Measurements from ENCODE around the gene C9orf50.
A peak's percentile ranks its signal among the peaks of the same experiment; 100 is the strongest.

The C9orf50 gene

GRCh38 chr9:129635099-129636065 lies 14.5 kb upstream of the C9orf50 start:
- TF ChIP-seq TAF1 (IDR thresholded peaks at IDR 0.05; ENCODE audit: low read depth, low read length) (no peak), SPI1 (IDR thresholded peaks at IDR 0.05; ENCODE audit: low read depth, low read length) (no peak), POU2F2 (IDR thresholded peaks at IDR 0.05; ENCODE audit: low read depth, low read length) (0 out of 2 replicates have a peak, but pooled peaks have one; percentile 14), POLR2AphosphoS5 (IDR thresholded peaks at IDR 0.05; ENCODE audit: low read depth, low read length) (0 out of 2 replicates have a peak, but pooled peaks have one; percentile 36), POLR2A (IDR thresholded peaks at IDR 0.05; ENCODE audit: low read depth, low read length) (0 out of 2 replicates have a peak, but pooled peaks have one; percentile 24), PAX5 (IDR thresholded peaks at IDR 0.05; ENCODE audit: insufficient read depth, low read length, severe bottlenecking) (no peak)
- FAIRE-seq (no peak), DNase-seq (ENCODE audit: insufficient read length, low spot score) (no peak)

GRCh38 chr9:129633848-129634247 lies 12.9 kb upstream of the C9orf50 start:
- TF ChIP-seq TAF1 (IDR thresholded peaks at IDR 0.05; ENCODE audit: low read depth, low read length): no peak
- no peak for TF ChIP-seq PAX5 (IDR thresholded peaks at IDR 0.05; ENCODE audit: insufficient read depth, low read length, severe bottlenecking)
- TF ChIP-seq SPI1 (IDR thresholded peaks at IDR 0.05; ENCODE audit: low read depth, low read length): no peak
- TF ChIP-seq POU2F2 (IDR thresholded peaks at IDR 0.05; ENCODE audit: low read depth, low read length): no peak
- no peak for TF ChIP-seq POLR2A (IDR thresholded peaks at IDR 0.05; ENCODE audit: low read depth, low read length)
- TF ChIP-seq POLR2AphosphoS5 (IDR thresholded peaks at IDR 0.05; ENCODE audit: low read depth, low read length): no peak
- no peak for DNase-seq (ENCODE audit: insufficient read length, low spot score)
- no peak for FAIRE-seq

DNA sequence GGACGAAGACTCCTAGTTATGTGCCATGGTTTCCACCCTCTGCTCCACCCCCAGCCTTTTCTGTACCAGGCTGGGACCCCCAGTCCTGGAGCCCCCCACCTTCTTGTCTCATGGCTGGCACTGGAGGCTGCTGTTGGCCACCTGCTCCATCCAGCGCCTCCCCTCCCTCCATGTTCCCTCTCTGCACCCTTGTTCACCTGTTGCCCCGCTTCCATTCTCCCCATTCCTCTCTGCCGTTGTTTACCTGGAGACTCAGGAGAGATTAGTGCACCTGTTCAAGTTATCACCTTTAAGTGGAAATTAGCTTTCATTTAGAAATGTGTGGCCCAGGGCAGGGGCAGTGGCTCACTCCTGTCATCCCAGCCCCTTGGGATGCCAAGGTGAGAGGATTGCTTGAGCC lies 12.3 kb upstream of the C9orf50 start:
- no peak for DNase-seq (ENCODE audit: insufficient read length, low spot score)
- FAIRE-seq: no peak
- TF ChIP-seq POLR2AphosphoS5 (IDR thresholded peaks at IDR 0.05; ENCODE audit: low read depth, low read length) (no peak), POU2F2 (IDR thresholded peaks at IDR 0.05; ENCODE audit: low read depth, low read length) (no peak)

- DNase-seq (ENCODE audit: insufficient read length, low spot score) (no peak), FAIRE-seq (no peak)
- TF ChIP-seq SPI1 (IDR thresholded peaks at IDR 0.05; ENCODE audit: low read depth, low read length) (no peak), TAF1 (IDR thresholded peaks at IDR 0.05; ENCODE audit: low read depth, low read length) (no peak)
These were observed 11.6 kb upstream of the C9orf50 start for GRCh38 chr9:129632460-129632859.

DNA sequence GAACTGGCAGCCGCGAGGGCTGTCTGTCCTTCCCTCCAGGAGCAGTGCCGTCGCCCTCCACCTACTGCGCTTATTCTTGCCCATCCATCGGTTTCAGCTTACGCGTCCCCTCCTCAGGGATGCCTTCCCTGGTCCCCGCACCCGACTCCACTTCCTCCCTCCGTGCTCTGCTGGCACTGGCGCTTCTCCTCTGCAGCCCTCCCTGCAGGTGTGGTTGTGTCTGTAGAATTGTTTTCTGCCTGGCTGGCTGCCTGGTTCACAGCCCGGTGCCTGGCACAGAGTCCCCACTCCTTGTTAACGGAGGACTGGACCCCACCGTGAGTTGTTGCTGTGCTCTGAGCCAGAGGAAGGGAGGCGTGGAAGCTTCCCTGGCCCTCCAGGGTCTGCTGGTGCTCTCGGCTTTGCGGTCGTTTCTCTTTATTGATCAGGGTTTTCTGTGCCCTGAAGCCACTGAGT lies 10.8 kb upstream of the C9orf50 start:
- FAIRE-seq: no peak
- TF ChIP-seq PAX5 (IDR thresholded peaks at IDR 0.05; ENCODE audit: insufficient read depth, low read length, severe bottlenecking) (no peak), POU2F2 (IDR thresholded peaks at IDR 0.05; ENCODE audit: low read depth, low read length) (no peak), TAF1 (IDR thresholded peaks at IDR 0.05; ENCODE audit: low read depth, low read length) (no peak), POLR2AphosphoS5 (IDR thresholded peaks at IDR 0.05; ENCODE audit: low read depth, low read length) (no peak), POLR2A (IDR thresholded peaks at IDR 0.05; ENCODE audit: low read depth, low read length) (no peak), SPI1 (IDR thresholded peaks at IDR 0.05; ENCODE audit: low read depth, low read length) (no peak)
- DNase-seq (ENCODE audit: insufficient read length, low spot score): no peak

- no peak for FAIRE-seq
- TF ChIP-seq POU2F2 (IDR thresholded peaks at IDR 0.05; ENCODE audit: low read depth, low read length) (no peak), POLR2AphosphoS5 (IDR thresholded peaks at IDR 0.05; ENCODE audit: low read depth, low read length) (no peak), SPI1 (IDR thresholded peaks at IDR 0.05; ENCODE audit: low read depth, low read length) (no peak), POLR2A (IDR thresholded peaks at IDR 0.05; ENCODE audit: low read depth, low read length) (no peak), TAF1 (IDR thresholded peaks at IDR 0.05; ENCODE audit: low read depth, low read length) (no peak), PAX5 (IDR thresholded peaks at IDR 0.05; ENCODE audit: insufficient read depth, low read length, severe bottlenecking) (no peak)
- no peak for DNase-seq (ENCODE audit: insufficient read length, low spot score)
These were observed 10.2 kb upstream of the C9orf50 start for GRCh38 chr9:129630967-129631673.

GRCh38 chr9:129629251-129629820 lies 8.4 kb upstream of the C9orf50 start:
- no peak for DNase-seq (ENCODE audit: insufficient read length, low spot score)
- FAIRE-seq: no peak
- TF ChIP-seq SPI1 (IDR thresholded peaks at IDR 0.05; ENCODE audit: low read depth, low read length): no peak
- no peak for TF ChIP-seq POLR2A (IDR thresholded peaks at IDR 0.05; ENCODE audit: low read depth, low read length)
- TF ChIP-seq POLR2AphosphoS5 (IDR thresholded peaks at IDR 0.05; ENCODE audit: low read depth, low read length): no peak
- TF ChIP-seq POU2F2 (IDR thresholded peaks at IDR 0.05; ENCODE audit: low read depth, low read length): no peak
- no peak for TF ChIP-seq PAX5 (IDR thresholded peaks at IDR 0.05; ENCODE audit: insufficient read depth, low read length, severe bottlenecking)

GRCh38 chr9:129628709-129629108 lies 7.8 kb upstream of the C9orf50 start:
- FAIRE-seq (no peak), DNase-seq (ENCODE audit: insufficient read length, low spot score) (no peak)
- TF ChIP-seq POU2F2 (IDR thresholded peaks at IDR 0.05; ENCODE audit: low read depth, low read length) (no peak), SPI1 (IDR thresholded peaks at IDR 0.05; ENCODE audit: low read depth, low read length) (no peak), POLR2A (IDR thresholded peaks at IDR 0.05; ENCODE audit: low read depth, low read length) (no peak), TAF1 (IDR thresholded peaks at IDR 0.05; ENCODE audit: low read depth, low read length) (no peak)

DNA sequence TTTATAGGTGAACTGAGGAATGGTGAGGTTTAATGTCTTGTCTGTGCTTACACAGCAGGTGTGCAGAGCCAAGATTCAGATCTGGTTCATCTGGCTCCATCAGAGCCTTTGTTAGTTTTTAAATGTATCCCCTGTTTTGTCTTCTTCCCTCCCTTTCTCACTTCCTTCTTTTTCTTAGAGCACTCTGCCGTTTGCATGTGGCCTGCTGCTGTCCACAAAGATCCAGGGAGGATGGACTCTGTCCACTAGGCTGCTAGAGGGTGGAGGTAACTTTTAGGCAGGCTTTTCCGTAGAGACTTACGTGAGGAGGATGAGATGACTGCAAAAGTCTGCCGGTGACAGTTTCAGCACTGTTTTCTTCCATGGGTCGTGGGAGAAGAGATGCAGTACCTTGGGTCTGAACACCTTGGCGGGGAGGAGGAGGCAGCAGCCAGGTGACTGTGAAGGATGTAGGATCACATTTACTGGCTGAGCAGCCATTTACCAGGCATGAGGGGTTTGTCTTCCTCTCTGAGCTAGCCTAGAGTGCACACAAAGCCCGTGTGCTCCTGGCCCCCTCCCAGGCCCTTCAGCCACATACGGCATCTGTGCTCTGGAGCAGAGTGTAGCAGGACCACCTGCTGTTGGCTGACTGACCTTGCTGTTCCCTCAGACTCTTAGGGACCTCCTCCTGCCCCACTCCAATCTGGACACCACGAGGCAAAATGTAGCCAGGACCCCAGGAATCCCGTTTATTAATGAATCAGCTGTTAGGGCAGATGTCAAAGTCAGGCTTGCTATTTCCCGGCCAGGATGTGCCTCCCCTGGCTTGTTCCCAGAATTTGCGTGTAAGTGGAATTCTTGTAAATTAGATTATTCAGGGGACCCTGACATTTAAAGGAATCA lies 6.9 kb upstream of the C9orf50 start:
- FAIRE-seq (no peak), DNase-seq (ENCODE audit: insufficient read length, low spot score) (no peak)

More for the DNA sequence above, 6.9 kb upstream of the C9orf50 start:
- TF ChIP-seq TAF1 (IDR thresholded peaks at IDR 0.05; ENCODE audit: low read depth, low read length) (no peak), POLR2A (IDR thresholded peaks at IDR 0.05; ENCODE audit: low read depth, low read length) (no peak), SPI1 (IDR thresholded peaks at IDR 0.05; ENCODE audit: low read depth, low read length) (peak; percentile 66; the same call in 1 of the 2 replicates)

All from GM12891 (cell line).